ENCODE measurements around the gene C1QC. TPM values are rescaled to one million over a fixed set of nuclear protein-coding genes. Genes with fewer than 3 reads are reported as not detected.

The C1QC gene
- total and polyA plus RNA-seq, 2 of the 8 experiments (the other 6 are each of a cell fraction or from before 2014, with no cell fraction given) = not detected

GRCh38 chr1:22629886-22630285, 13.5 kb upstream of the C1QC start (continued):
- no peak for TF ChIP-seq POU5F1 (IDR thresholded peaks at IDR 0.05; ENCODE audit: low read depth, low read length)
- TF ChIP-seq ATF3 (IDR thresholded peaks at IDR 0.05; ENCODE audit: insufficient read depth, low read depth, low read length) = no peak

Measured in H1 (cell line).